ENCODE data around the gene ATP2B2.

DNA sequence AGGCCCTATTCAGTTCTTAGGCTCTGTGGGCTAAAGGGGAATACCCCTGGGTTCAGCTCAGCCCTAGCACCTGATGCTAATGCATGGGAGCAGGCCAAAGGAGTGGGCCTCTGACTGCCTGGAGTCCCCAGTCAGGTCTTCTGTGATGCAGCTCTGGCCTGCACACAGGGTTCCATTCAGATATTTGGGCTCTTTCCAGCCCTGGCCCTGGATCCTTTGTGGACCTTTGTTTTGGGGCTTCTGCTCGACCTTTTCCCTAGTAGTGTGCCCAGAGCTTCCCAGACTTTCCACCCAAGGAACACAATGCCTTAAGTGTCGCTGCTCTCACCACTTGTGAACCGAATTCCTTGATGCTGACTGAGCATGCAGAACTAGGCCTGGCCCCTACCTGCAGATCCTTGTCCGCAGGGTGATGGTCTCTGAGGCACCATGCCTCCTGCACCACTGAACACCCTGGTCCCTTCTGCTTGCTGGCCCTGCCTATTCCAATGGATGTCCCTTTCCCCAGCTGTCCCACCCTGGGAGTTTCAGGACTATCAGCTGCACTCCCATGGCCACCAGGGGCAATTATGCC, 189.5 kb downstream of the ATP2B2 start:
- TF ChIP-seq CTCF (IDR thresholded peaks at IDR 0.05; ENCODE audit: poor library complexity) (no peak), EZH2 (IDR thresholded peaks at IDR 0.05; ENCODE audit: borderline replicate concordance) (no peak), EZH2phosphoT487 (IDR thresholded peaks at IDR 0.05; ENCODE audit: low read depth, severe bottlenecking, unreplicated experiment) (no peak)
